ENCODE results near the gene SASH3.
"Not testable (repeated sequence)": the region's sequence is repeated elsewhere in the genome, so short reads cannot be mapped to it uniquely, and the experiment has no call there.

SASH3 gene

GRCh38 chrX:129779747-129780146 lies at the start of gene SASH3:
TSS of gene SASH3 (plus strand) at chrX:129779949. CDS start at chrX:129780098, 149 bp downstream.
- ATAC-seq (peak; percentile 16), DNase-seq (peak; percentile 72)

- DNase-seq (no peak), ATAC-seq (no peak)
Measured at GRCh38 chrX:129731228-129731627, 48.5 kb upstream of the SASH3 start.

GRCh38 chrX:129732857-129733256 lies 46.9 kb upstream of the SASH3 start:
- no peak for ATAC-seq
- DNase-seq = no peak

GRCh38 chrX:129733335-129733734 lies 46.4 kb upstream of the SASH3 start:
- ATAC-seq (no peak), DNase-seq (no peak)

- ATAC-seq (peak; percentile 79), DNase-seq (no peak)
Measured at GRCh38 chrX:129736491-129736890, 43.3 kb upstream of the SASH3 start.

- ATAC-seq (peak; percentile 33), DNase-seq (no peak)
Measured at GRCh38 chrX:129737916-129738315, 41.8 kb upstream of the SASH3 start.

GRCh38 chrX:129738466-129739308 lies 41.1 kb upstream of the SASH3 start, which contains the start of gene XPNPEP2:
TSS of gene XPNPEP2 (plus strand) at chrX:129738979. CDS start at chrX:129739214, 235 bp downstream.
- ATAC-seq = no peak

GRCh38 chrX:129739578-129739977 lies 40.2 kb upstream of the SASH3 start:
- DNase-seq = no peak
- no peak for ATAC-seq

More at GRCh38 chrX:129738466-129739308, 41.1 kb upstream of the SASH3 start, which contains the start of gene XPNPEP2:
- DNase-seq = no peak

- DNase-seq (no peak), ATAC-seq (no peak)
Measured at GRCh38 chrX:129741880-129742758, 37.6 kb upstream of the SASH3 start.

GRCh38 chrX:129742759-129743152 lies 37.0 kb upstream of the SASH3 start:
- not testable (repeated sequence) for DNase-seq, ATAC-seq

- ATAC-seq (no peak), DNase-seq (no peak)
Measured at GRCh38 chrX:129743821-129744220, 35.9 kb upstream of the SASH3 start.

- peak; percentile 33 for DNase-seq
- ATAC-seq = peak; percentile 60
Measured at GRCh38 chrX:129744861-129745321, 34.9 kb upstream of the SASH3 start.

GRCh38 chrX:129746557-129747470 lies 32.9 kb upstream of the SASH3 start:
- no peak for ATAC-seq

GRCh38 chrX:129747533-129747932 lies 32.2 kb upstream of the SASH3 start:
- DNase-seq (no peak), ATAC-seq (no peak)

More at GRCh38 chrX:129746557-129747470, 32.9 kb upstream of the SASH3 start:
- DNase-seq = no peak

- ATAC-seq (no peak), DNase-seq (no peak)
Measured at GRCh38 chrX:129748305-129748704, 31.4 kb upstream of the SASH3 start.

GRCh38 chrX:129749069-129749468 lies 30.7 kb upstream of the SASH3 start:
- no peak for DNase-seq
- no peak for ATAC-seq

- DNase-seq = no peak
- no peak for ATAC-seq
Measured at GRCh38 chrX:129750971-129751370, 28.8 kb upstream of the SASH3 start.

- DNase-seq (no peak), ATAC-seq (no peak)
Measured at GRCh38 chrX:129754056-129755024, 25.4 kb upstream of the SASH3 start.

GRCh38 chrX:129755779-129756650 lies 23.7 kb upstream of the SASH3 start:
- DNase-seq (peak; percentile 27), ATAC-seq (peak; percentile 61)
